PC-3 (cell line): ENCODE results near the gene CPT1C.

Experiments
- CTCF ChIP-seq: fragments of 300-600 bp; sonication (generic); conservative IDR thresholded peaks from 2 replicates; pipeline ENCODE4 v1.5.1; 2017; ENCODE audit warnings: antibody characterized with exemption, low read depth, mild to moderate bottlenecking, low read length
- EZH2 ChIP-seq: fragments of 300-600 bp; sonication (generic); IDR thresholded peaks from one replicate; pipeline ENCODE4 v1.6.1; 2017; ENCODE audit warnings: antibody characterized with exemption, mild to moderate bottlenecking, low read length; ENCODE audit not compliant: unreplicated experiment

- TF ChIP-seq CTCF (no peak), EZH2 (no peak)
These were observed 13.6 kb upstream of the CPT1C start, which contains the start of gene PRMT1 for GRCh38 chr19:49677231-49677900.
